SK-N-SH (cell line): ENCODE data around the gene STIM2. TPM values are rescaled to one million over a fixed set of nuclear protein-coding genes. Genes with fewer than 3 reads are reported as not detected.

Source experiments
- CTCF ChIA-PET: fragments of 300-600, 350-600 bp; formaldehyde crosslinking; extraction: SDS; loops from one replicate; lab custom pipeline; 2021; lab: Yijun Ruan, JAX
- POLR2A ChIA-PET: fragments of 350-600 bp; sonication (Branson Sonifier 250); formaldehyde crosslinking; extraction: SDS; loops from one replicate; lab custom pipeline; 2020; ENCODE audit warnings: antibody characterized with exemption, inconsistent platforms; lab: Yijun Ruan, JAX
- DNase-seq: peaks from one replicate; pipeline ENCODE4 v3.0.0; 2012
- H2AFZ ChIP-seq: fragments of 200-600 bp; sonication (generic); 2 replicates; pipeline ENCODE4 v1.8.1; 2016; ENCODE audit warnings: antibody characterized with exemption, mild to moderate bottlenecking, low read depth
- H3F3A ChIP-seq: fragments of 200-600 bp; sonication (generic); replicated peaks from 2 replicates; pipeline ENCODE3; 2016; ENCODE audit warnings: antibody characterized with exemption, mild to moderate bottlenecking; ENCODE audit not compliant: insufficient read depth
- H3K27ac ChIP-seq, 2 experiments: fragments of 200-500 bp in 1 of 2; fragments of 200-600 bp in 1 of 2; sonication (Bioruptor generic) in 1 of 2; sonication (generic), shearing (Covaris generic) in 1 of 2; 2 replicates each; pipeline versions ENCODE4 v1.5.1 to v1.6.1; 2014 to 2016; ENCODE audit warnings: low read depth in 2 of 2, inconsistent platforms in 1 of 2, low read length in 1 of 2, mild to moderate bottlenecking in 1 of 2, mixed read lengths in 1 of 2
- H3K27me3 ChIP-seq: fragments of 200-600 bp; sonication (generic), shearing (Covaris generic); 2 replicates; pipeline ENCODE4 v1.6.1; 2016; ENCODE audit warnings: mixed run types; ENCODE audit not compliant: insufficient read depth
- H3K36me3 ChIP-seq, 2 experiments: fragments of 200-500 bp in 1 of 2; fragments of 200-600 bp in 1 of 2; sonication (Bioruptor generic) in 1 of 2; sonication (generic) in 1 of 2; replicated peaks in 1 of 2; 2 replicates each; pipeline versions ENCODE3 to v1.5.1; 2014 to 2016; ENCODE audit warnings: low read length in 1 of 2, mild to moderate bottlenecking in 1 of 2; ENCODE audit not compliant: insufficient read depth in 2 of 2, control insufficient read depth in 1 of 2
- H3K4me1 ChIP-seq, 2 experiments: fragments of 200-500 bp in 1 of 2; fragments of 200-600 bp in 1 of 2; sonication (Bioruptor generic) in 1 of 2; sonication (generic), shearing (Covaris generic) in 1 of 2; 2 replicates each; pipeline versions ENCODE4 v1.5.1 to v1.6.1; 2014 to 2016; ENCODE audit warnings: low read depth in 1 of 2, low read length in 1 of 2, mixed run types in 1 of 2; ENCODE audit not compliant: insufficient read depth in 2 of 2, control insufficient read depth in 1 of 2
- H3K4me2 ChIP-seq: fragments of 200-600 bp; sonication (generic), shearing (Covaris generic); 2 replicates; pipeline ENCODE4 v1.6.1; 2017; ENCODE audit warnings: mixed run types
- H3K4me3 ChIP-seq, 2 experiments: fragments of 200-500 bp in 1 of 2; fragments of 200-600 bp in 1 of 2; sonication (Bioruptor generic) in 1 of 2; sonication (generic), shearing (Covaris generic) in 1 of 2; 2 replicates each; pipeline versions ENCODE4 v1.5.1 to v1.8.1; 2014 to 2016; ENCODE audit warnings: low read depth in 2 of 2, inconsistent platforms in 1 of 2, low read length in 1 of 2, mild to moderate bottlenecking in 1 of 2, mixed read lengths in 1 of 2, moderate library complexity in 1 of 2
- H3K79me2 ChIP-seq: fragments of 200-600 bp; sonication (generic); 2 replicates; pipeline ENCODE4 v1.8.1; 2017; ENCODE audit warnings: mild to moderate bottlenecking; ENCODE audit not compliant: insufficient read depth
- H3K9ac ChIP-seq: fragments of 200-600 bp; sonication (generic); 2 replicates; pipeline ENCODE4 v1.6.1; 2017; ENCODE audit warnings: mixed run types
- H3K9me2 ChIP-seq: fragments of 200-600 bp; sonication (generic); 2 replicates; pipeline ENCODE4 v1.6.1; 2017; ENCODE audit warnings: mixed run types
- H3K9me3 ChIP-seq: fragments of 200-600 bp; sonication (generic); 2 replicates; pipeline ENCODE4 v1.6.1; 2017; ENCODE audit warnings: mixed run types, mild to moderate bottlenecking, moderate library complexity
- H4K20me1 ChIP-seq: fragments of 200-600 bp; sonication (generic); 2 replicates; pipeline ENCODE4 v1.6.1; 2017; ENCODE audit warnings: mild to moderate bottlenecking, mixed run types; ENCODE audit not compliant: insufficient read depth
- CHD2 ChIP-seq: fragments of 150-350 bp; IDR thresholded peaks from 2 replicates; pipeline ENCODE4 v1.6.1; 2018; ENCODE audit warnings: low read length; ENCODE audit not compliant: partially characterized antibody
- FOXJ3 ChIP-seq: sonication (generic); formaldehyde crosslinking; IDR thresholded peaks from 2 replicates; pipeline ENCODE4 v1.5.1; 2020; ENCODE audit warnings: mild to moderate bottlenecking, missing genetic modification reagents
- FOXM1 ChIP-seq: IDR thresholded peaks from 2 replicates; pipeline ENCODE4 v1.4.0; 2012; ENCODE audit warnings: low read depth, mild to moderate bottlenecking
- JUND ChIP-seq: IDR thresholded peaks from 2 replicates; pipeline ENCODE4 v1.4.0; 2012
- MXI1 ChIP-seq: IDR thresholded peaks from 2 replicates; pipeline ENCODE4 v1.6.1; 2012; ENCODE audit warnings: mild to moderate bottlenecking, low read depth, low read length, improper control_type of control experiment
- RAD21 ChIP-seq: IDR thresholded peaks from 2 replicates; pipeline ENCODE4 v1.6.1; 2012; ENCODE audit warnings: mild to moderate bottlenecking, low read length
- RFX5 ChIP-seq: IDR thresholded peaks from 2 replicates; pipeline ENCODE4 v1.6.1; 2012; ENCODE audit warnings: mild to moderate bottlenecking, improper control_type of control experiment, low read length
- RXRA ChIP-seq: IDR thresholded peaks from 2 replicates; pipeline ENCODE4 v1.4.0; 2012; ENCODE audit warnings: low read depth, mild to moderate bottlenecking, borderline replicate concordance
- SIN3A ChIP-seq: IDR thresholded peaks from 2 replicates; pipeline ENCODE4 v1.6.1; 2012; ENCODE audit warnings: low read depth, mild to moderate bottlenecking, low read length, moderate library complexity, borderline replicate concordance
- SMC3 ChIP-seq: IDR thresholded peaks from 2 replicates; pipeline ENCODE4 v1.6.1; 2012; ENCODE audit warnings: low read depth, low read length, improper control_type of control experiment
- TAF1 ChIP-seq: IDR thresholded peaks from 2 replicates; pipeline ENCODE4 v1.6.1; 2012; ENCODE audit warnings: low read depth, mild to moderate bottlenecking, low read length, moderate library complexity, borderline replicate concordance
- TCF12 ChIP-seq: IDR thresholded peaks from 2 replicates; pipeline ENCODE4 v1.4.0; 2012
- TEAD4 ChIP-seq: IDR thresholded peaks from 2 replicates; pipeline ENCODE4 v1.4.0; 2012; ENCODE audit warnings: mild to moderate bottlenecking, borderline replicate concordance; ENCODE audit not compliant: insufficient read depth
- YY1 ChIP-seq: IDR thresholded peaks from 2 replicates; pipeline ENCODE4 v1.4.0; 2012; ENCODE audit warnings: low read depth, mild to moderate bottlenecking
- polyA plus RNA-seq, 3 experiments: library from polyadenylated mRNA; depleted of rRNA; stranded (reverse); fragments of >200 nt; gene quantifications; 2 replicates each; pipeline ENCODE4 v1.2.3, GENCODE V29; 2012
- TF ChIP-seq, protein P1 (sequence below): fragments of 200-600 bp; sonication (generic); IDR thresholded peaks from 2 replicates; pipeline ENCODE4 v1.6.1; 2017; ENCODE audit warnings: antibody characterized with exemption, mild to moderate bottlenecking, moderate library complexity
- TF ChIP-seq, protein P2 (sequence below): IDR thresholded peaks from 2 replicates; pipeline ENCODE4; 2012
- TF ChIP-seq, protein P3 (sequence below): IDR thresholded peaks from 2 replicates; pipeline ENCODE4 v1.4.0; 2012; ENCODE audit warnings: low read depth, borderline replicate concordance
- TF ChIP-seq, protein P4 (sequence below): IDR thresholded peaks from 2 replicates; pipeline ENCODE4 v1.4.0; 2012; ENCODE audit warnings: low read depth, borderline replicate concordance
- TF ChIP-seq, protein P5 (sequence below): IDR thresholded peaks from 2 replicates; pipeline ENCODE4 v1.4.0; 2012; ENCODE audit warnings: low read depth

The STIM2 gene
- polyA plus RNA-seq, 1 of the 3 experiments (the other 2 are of a cell fraction) = 14.7 TPM

DNA sequence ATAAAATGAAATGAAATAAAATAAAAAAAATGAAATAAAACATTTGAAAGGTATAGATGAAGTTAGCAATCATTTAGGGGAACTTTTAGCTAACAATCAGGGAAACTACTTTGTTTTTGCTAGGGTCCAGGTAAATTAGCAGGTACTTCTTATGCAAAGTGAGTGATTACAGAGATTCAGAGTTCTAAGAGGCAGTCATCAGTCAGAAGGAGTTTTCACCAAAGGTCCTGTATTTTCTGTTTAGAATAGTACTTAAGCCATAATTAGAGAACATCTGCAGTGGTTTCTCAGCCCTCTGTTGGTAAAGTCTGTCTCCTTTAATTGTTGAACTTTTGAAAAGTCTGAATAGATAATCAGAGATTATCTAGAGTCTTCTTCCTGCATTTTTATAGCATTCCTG is 50.6 kb downstream of the STIM2 start:
- TF ChIP-seq RXRA = no peak
- TF ChIP-seq TCF12 = no peak
- no peak for TF ChIP-seq RFX5
- TF ChIP-seq JUND = no peak
- no peak for TF ChIP-seq MXI1
- no peak for TF ChIP-seq TEAD4
- TF ChIP-seq SIN3A = no peak
- TF ChIP-seq, protein P1, sequence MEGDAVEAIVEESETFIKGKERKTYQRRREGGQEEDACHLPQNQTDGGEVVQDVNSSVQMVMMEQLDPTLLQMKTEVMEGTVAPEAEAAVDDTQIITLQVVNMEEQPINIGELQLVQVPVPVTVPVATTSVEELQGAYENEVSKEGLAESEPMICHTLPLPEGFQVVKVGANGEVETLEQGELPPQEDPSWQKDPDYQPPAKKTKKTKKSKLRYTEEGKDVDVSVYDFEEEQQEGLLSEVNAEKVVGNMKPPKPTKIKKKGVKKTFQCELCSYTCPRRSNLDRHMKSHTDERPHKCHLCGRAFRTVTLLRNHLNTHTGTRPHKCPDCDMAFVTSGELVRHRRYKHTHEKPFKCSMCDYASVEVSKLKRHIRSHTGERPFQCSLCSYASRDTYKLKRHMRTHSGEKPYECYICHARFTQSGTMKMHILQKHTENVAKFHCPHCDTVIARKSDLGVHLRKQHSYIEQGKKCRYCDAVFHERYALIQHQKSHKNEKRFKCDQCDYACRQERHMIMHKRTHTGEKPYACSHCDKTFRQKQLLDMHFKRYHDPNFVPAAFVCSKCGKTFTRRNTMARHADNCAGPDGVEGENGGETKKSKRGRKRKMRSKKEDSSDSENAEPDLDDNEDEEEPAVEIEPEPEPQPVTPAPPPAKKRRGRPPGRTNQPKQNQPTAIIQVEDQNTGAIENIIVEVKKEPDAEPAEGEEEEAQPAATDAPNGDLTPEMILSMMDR = no peak
- TF ChIP-seq, protein P2, sequence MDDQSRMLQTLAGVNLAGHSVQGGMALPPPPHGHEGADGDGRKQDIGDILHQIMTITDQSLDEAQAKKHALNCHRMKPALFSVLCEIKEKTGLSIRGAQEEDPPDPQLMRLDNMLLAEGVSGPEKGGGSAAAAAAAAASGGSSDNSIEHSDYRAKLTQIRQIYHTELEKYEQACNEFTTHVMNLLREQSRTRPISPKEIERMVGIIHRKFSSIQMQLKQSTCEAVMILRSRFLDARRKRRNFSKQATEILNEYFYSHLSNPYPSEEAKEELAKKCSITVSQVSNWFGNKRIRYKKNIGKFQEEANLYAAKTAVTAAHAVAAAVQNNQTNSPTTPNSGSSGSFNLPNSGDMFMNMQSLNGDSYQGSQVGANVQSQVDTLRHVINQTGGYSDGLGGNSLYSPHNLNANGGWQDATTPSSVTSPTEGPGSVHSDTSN = no peak
- no peak for TF ChIP-seq CHD2
- TF ChIP-seq, protein P3, sequence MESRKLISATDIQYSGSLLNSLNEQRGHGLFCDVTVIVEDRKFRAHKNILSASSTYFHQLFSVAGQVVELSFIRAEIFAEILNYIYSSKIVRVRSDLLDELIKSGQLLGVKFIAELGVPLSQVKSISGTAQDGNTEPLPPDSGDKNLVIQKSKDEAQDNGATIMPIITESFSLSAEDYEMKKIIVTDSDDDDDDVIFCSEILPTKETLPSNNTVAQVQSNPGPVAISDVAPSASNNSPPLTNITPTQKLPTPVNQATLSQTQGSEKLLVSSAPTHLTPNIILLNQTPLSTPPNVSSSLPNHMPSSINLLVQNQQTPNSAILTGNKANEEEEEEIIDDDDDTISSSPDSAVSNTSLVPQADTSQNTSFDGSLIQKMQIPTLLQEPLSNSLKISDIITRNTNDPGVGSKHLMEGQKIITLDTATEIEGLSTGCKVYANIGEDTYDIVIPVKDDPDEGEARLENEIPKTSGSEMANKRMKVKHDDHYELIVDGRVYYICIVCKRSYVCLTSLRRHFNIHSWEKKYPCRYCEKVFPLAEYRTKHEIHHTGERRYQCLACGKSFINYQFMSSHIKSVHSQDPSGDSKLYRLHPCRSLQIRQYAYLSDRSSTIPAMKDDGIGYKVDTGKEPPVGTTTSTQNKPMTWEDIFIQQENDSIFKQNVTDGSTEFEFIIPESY = no peak
- TF ChIP-seq, protein P4, sequence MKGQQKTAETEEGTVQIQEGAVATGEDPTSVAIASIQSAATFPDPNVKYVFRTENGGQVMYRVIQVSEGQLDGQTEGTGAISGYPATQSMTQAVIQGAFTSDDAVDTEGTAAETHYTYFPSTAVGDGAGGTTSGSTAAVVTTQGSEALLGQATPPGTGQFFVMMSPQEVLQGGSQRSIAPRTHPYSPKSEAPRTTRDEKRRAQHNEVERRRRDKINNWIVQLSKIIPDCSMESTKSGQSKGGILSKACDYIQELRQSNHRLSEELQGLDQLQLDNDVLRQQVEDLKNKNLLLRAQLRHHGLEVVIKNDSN = no peak
- TF ChIP-seq YY1 = no peak
- TF ChIP-seq TAF1 = no peak
- TF ChIP-seq SMC3 = no peak
- TF ChIP-seq, protein P5, sequence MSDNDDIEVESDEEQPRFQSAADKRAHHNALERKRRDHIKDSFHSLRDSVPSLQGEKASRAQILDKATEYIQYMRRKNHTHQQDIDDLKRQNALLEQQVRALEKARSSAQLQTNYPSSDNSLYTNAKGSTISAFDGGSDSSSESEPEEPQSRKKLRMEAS = no peak
- no peak for TF ChIP-seq RAD21
- TF ChIP-seq FOXJ3 (CRISPR knock-in tag) = no peak
- TF ChIP-seq FOXM1 = no peak
- TF ChIP-seq, all 33 proteins: peak for 0
- no peak for DNase-seq
- Histone ChIP-seq H3K4me2 (no peak overlapping the region), H3K4me1 (peaks cover 0 to 7% of the 10 kb centered on the region in 2 experiments; a peak in 2 of 4 replicates), H4K20me1 (no peaks in the 10 kb centered on the region), H3K79me2 (peaks cover 5% of the 10 kb centered on the region; the same call in 1 of the 2 replicates), H2AFZ (no peak overlapping the region), H3K27me3 (no peaks in the 10 kb centered on the region), H3F3A (no peaks in the 10 kb centered on the region), H3K27ac (no peak overlapping the region), H3K9ac (no peak overlapping the region), H3K4me3 (no peak overlapping the region), H3K9me3 (no peaks in the 10 kb centered on the region), H3K36me3 (no peaks in the 10 kb centered on the region), H3K9me2 (no peaks in the 10 kb centered on the region)
- ChIA-PET POLR2A (no interaction called here), CTCF (no interaction called here)
